Dermis blood vessel endothelial cell (primary cell): ENCODE results near the gene MYO7A. TPM values are rescaled to one million over a fixed set of nuclear protein-coding genes. Genes with fewer than 3 reads are reported as not detected.

ENCODE experiments used
- DNase-seq: peaks from one replicate; pipeline ENCODE4 v3.0.0; 2010
- total RNA-seq: library from RNA; depleted of rRNA; stranded (reverse); fragments of >200 nt; gene quantifications from 2 replicates; pipeline ENCODE4 v1.2.3, GENCODE V29; 2014

Gene MYO7A
- total RNA-seq, 1 donor from 2014 or later: 8.7 TPM

DNA sequence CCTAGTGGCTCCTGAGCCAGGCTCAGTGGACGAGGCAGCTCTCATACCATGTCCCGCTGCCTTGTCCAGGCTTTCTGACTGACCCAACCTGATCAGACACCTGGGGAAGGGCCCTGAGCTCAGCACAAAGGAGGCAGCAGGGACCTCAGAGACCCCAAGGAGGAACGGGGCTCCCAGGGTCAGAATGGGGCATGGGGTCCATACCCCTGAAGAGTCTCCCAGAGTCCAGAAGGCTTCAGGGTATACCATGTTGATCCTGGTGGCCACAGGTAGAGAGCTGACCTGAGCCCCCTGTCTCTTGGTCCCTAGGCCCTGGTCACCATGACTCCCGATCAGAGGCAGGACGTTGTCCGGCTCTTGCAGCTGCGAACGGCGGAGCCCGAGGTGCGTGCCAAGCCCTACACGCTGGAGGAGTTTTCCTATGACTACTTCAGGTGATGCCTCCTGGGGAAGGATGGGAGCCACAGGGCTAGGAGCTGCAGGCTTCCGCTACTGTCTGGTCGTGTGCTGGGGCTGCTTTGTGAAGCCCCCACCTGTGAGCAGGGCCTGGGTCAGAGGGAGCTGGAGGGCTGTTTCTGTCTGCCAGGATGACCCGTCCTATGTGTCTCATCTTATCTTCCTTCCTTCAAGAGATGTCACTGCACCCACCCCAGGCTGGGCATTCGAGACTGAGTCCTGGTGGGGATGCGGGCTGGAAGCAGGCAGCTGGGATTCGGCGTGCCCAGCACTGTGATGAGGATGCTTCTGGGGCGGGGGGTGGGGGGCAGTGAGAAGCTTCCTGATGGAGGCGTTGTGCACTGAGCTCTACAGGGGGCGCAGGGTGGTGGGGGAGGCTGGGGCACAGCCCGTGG lies 74.2 kb downstream of the MYO7A start:
- DNase-seq: no peak

DNA sequence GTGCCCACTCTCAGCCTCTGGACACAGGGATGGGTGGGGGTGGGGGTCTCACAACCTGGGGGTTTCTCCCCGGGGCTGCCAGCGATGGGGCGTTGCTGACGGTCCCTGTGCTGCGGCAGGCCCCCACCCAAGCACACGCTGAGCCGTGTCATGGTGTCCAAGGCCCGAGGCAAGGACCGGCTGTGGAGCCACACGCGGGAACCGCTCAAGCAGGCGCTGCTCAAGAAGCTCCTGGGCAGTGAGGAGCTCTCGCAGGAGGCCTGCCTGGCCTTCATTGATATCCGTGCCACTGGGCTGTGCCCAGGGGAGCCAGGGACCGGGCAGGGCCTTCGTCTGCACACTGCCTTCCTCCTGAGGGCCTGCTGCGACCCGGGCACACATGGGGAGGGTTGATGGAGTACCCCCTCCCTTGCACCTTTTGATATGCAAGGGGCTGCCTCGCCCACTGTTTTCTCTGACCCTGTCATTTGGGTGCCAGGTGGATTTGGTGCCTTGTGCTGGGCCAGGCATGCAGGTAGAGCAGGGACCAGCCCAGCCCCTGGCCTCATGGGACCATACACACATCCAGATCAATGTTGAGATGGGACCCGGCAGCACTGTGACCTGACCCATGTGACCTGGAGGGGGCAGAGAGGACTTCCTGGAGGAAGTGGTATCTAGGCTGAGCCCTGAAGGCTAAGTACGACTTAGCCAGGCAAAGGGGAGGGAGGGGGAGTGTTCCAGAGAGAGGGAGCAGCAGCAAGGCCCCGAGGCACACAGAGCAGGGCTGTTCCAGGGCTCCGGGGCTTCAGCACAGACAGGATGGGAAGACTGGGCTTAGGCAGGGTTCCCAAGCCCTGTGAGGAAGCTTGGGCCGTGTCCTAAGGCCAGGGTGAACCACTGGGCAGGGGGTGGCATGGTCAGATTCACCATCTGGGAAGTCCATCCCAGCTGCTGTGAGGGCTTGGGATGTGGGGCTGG lies 75.2 kb downstream of the MYO7A start:
- DNase-seq: no peak

DNA sequence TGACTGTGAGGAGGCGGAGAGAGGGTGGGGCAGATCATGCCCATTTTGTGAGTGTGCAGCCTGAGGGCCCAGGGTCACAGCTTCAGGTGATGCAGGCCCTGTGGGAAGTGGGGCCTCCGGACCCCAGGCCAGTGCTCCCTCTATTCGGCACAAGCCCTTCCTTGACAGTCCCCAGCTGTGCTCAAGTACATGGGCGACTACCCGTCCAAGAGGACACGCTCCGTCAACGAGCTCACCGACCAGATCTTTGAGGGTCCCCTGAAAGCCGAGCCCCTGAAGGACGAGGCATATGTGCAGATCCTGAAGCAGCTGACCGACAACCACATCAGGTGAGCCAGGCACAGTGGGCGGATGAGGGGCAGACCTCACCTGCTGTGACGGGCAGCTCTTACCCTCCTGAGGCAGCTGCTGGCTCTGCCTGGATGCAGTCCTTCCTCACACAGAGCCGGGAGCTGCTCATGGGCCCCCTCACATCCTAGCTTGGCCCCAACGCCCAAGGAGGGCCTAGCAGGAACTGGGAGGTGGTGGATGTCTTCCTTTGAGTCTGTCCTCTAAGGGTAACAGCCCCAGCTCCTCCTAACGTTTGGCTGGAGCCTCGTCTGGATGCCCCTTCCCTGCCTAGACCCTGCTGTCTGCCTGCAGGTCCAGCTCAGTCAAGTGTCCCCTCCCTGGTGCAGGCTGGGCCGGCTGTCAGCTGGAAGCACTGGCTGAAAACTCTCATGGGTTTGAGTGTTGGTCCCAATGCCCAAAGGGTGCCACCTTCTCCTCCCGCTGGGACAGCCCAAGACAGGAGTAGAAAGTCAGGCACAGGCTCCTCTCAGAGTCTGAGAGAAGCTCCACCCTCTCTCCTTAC lies 76.1 kb downstream of the MYO7A start:
- no peak for DNase-seq

DNA sequence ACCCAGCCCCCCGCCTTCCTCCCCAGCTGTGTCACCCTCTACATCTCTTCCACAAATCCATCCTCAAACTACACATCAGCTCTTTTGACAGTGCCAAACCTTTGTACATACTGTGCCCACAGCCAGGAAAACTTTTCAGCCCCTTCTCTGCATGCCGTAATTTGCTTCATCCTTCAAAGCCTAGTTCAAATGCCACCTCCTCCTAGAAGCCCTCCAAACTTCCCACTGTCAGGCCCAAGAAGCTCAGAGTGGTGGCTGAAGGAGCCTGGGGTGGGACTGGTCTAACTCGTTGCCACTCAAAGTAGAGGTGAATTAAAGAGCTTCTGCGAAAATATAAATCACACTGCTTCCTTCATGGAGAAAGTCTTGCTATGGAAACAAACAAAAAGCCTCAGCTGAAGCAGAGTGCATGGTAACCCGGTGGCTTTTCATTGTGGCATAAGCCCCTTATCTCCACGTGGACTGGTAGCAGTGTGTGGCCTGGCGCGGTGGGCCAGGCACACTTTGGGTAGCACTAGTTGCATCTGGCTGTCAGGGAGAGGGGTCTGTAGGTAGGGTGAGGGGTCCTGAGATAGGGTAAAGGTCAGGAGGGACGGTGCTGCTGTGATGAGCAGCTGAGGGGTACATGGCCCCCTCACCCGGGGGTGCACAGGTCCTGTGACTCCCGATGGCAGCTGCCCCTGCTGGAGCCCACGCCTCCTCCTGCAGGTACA lies 76.9 kb downstream of the MYO7A start:
- no peak for DNase-seq

DNA sequence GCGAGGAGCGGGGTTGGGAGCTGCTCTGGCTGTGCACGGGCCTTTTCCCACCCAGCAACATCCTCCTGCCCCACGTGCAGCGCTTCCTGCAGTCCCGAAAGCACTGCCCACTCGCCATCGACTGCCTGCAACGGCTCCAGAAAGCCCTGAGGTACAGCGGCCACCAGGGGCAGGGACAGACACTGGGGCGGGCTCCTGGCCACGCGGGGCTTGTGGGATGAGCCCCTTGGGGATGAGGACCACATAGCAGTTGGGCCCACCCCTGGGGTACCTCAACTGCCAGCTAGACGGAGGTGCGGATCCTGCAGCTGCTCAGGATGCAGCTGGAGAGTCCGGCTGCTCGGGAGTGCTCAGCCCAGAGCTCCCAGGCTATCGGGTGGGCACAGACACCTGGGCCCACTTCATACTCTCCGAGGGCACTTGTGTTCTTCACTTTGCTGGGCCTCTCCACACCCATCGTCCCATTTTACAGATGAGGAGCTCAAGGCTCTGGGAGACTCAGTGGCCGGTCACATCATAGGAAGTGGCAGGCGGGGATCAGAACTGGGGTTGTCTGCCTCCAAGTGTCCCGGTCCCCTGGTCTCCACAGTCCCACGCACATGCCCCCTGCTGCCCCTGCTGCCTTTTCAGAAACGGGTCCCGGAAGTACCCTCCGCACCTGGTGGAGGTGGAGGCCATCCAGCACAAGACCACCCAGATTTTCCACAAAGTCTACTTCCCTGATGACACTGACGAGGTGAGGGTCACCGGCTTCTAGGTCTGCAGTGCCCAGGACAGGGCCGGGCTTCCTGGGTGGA lies 77.6 kb downstream of the MYO7A start:
- DNase-seq: no peak

DNA sequence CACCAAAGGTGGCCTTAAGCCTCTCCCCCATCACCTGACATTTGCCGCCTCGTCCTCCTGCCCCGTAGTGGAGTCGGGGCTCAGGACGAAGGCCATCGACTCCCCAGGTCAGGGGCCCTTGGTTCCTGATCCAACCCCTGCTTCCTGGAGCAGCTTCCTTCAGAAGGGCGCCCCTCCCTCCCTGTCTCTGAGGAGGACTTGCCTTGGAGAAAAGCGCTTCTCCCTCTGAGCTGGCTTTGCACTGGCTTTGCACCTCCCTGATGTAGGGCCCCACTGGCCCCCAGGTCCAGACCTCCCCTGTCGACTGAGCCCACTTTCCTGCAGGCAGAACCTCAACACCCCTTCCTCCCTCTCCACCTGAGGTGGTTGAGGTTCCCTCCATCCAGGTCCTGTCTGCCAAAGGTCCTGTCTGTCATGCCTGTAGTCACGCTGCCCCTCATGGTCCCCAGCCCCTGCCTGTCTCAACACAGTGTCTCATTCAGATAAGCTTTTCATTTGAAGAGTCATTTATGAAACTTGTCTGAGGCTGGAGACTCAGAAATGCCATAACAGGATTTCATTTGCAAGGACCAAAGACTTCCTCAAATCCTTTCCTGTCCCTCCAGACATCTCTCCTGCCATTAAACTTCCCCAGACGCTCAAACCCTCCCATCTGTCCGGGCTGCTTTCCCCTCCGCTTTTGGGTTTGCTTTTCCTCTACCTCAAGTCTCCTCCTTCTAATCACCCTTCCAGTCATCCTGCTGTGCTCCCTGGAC lies 78.4 kb downstream of the MYO7A start:
- DNase-seq: no peak

DNA sequence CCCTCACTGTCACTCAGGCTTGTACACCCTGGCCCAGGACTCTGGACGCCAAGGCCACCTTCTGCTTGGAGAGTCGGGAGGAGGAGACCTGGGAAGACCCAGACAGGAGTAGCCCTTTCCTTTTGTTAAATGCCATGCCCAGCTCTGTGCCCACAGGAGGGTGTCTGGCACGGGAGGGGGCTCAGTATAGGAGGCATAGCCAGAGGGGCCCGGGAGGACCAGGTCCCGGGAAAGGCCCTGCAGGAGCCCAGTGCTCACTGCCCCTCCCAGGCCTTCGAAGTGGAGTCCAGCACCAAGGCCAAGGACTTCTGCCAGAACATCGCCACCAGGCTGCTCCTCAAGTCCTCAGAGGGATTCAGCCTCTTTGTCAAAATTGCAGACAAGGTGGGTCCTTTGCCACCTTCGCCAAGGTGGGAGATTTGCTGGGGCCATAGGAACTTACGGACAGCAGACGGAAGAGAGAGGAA lies 79.0 kb downstream of the MYO7A start:
- DNase-seq: no peak

DNA sequence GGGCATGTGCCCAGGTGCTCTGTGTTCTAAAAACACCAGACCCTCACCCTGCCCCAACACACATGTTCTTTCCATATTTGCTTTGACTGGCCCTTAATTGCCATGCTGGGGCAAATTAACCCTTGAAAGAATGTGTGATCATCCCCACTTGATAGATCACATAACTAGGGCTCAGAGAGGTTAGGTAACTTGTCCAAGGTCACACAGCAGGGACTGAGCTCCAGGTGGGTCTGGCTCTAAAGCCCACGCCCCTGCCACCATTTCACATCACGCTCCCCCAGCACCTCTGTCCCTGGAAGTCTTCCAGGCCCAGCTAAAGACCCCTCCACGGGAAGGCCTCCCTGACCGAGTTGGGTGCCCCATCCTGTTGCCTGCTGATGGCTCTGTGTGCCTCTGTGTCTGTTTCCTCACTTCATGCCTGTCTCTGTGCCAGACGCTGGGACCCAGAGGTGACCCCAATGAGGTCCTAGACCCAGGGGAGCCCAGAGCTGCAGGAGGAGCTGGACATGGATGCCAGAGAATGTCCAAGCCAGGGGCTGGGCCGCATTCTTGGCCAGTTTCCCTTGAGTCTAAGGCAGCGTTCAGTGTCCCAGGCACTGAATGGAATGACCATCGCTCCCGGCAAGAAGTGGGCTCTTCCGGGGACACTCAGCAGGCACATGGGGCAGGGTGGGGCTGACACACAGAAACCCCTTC lies 79.7 kb downstream of the MYO7A start:
- DNase-seq: no peak

DNA sequence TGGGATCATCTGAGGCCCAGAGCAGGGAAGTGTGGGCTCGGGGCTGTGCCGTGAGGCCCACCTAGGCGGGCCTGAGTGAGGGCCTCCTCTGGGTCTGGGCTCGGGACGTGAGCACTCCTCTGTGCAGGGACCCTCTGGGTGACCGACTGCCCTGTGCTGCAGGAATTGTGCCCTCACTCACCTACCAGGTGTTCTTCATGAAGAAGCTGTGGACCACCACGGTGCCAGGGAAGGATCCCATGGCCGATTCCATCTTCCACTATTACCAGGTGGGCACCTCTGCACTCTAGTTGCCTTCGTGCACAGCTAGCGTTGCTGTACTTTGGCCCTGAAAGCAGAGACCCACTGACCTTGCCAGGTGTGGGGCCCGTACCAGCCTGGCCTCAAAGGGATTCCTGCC lies 80.5 kb downstream of the MYO7A start:
- DNase-seq: no peak

DNA sequence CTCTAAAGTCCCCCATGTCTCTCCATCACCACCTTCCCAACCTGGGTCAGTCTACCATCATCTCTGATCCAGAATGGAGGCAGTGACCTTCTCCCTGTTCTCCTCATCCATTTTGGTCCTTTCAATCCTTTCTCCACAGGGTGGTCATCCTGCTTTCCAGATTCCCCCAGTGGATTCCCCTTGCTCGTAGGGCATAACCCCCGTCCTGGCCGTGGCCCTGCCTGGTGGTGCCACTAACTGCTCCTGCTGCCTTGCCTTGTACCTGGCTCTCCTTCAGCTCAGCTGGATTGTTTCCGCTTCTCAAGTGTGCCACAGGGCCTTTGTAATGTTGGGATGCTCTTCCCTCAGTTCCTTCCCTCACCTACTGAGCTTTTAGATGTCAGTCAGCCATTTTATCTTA lies 81.6 kb downstream of the MYO7A start:
- DNase-seq: no peak

DNA sequence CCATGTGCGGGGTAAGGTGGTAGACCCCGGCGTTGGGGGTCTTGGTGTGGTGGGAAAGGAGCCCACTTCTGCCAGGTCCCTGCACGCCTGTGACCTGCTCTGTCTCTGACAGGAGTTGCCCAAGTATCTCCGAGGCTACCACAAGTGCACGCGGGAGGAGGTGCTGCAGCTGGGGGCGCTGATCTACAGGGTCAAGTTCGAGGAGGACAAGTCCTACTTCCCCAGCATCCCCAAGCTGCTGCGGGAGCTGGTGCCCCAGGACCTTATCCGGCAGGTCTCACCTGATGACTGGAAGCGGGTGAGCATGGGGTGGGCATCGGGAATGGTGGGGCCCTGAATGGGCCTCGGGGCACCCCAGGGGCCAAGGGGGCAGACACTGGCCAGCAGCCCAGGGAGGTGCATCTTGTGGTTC lies 83.0 kb downstream of the MYO7A start:
- DNase-seq: no peak

DNA sequence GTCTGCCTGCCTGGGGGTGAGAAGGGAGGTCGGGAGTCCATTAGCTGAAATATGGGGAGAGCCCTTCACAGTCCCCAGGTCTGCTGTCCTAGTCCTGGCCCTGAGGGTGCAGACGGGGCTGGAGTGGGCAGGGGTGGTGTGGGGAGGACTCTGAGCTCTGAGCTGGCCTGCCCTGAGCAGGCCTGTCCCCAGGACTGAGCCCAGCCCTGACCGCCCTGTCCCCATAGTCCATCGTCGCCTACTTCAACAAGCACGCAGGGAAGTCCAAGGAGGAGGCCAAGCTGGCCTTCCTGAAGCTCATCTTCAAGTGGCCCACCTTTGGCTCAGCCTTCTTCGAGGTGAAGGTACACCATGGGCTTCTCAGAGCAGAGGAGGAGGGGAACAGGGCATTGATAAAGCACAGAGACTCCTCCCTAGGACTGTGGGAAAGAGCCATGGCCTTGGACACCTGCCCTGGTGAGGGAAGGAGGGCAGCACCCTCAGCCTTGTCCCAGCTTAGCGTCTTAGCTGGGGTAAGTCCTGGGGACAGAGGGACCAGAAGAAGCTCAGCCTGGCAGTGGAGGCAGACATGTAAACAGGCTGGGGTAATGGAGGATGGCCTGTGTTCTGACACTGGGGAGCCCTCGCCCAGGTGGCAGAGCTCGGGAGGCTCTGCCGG lies 83.7 kb downstream of the MYO7A start:
- no peak for DNase-seq

DNA sequence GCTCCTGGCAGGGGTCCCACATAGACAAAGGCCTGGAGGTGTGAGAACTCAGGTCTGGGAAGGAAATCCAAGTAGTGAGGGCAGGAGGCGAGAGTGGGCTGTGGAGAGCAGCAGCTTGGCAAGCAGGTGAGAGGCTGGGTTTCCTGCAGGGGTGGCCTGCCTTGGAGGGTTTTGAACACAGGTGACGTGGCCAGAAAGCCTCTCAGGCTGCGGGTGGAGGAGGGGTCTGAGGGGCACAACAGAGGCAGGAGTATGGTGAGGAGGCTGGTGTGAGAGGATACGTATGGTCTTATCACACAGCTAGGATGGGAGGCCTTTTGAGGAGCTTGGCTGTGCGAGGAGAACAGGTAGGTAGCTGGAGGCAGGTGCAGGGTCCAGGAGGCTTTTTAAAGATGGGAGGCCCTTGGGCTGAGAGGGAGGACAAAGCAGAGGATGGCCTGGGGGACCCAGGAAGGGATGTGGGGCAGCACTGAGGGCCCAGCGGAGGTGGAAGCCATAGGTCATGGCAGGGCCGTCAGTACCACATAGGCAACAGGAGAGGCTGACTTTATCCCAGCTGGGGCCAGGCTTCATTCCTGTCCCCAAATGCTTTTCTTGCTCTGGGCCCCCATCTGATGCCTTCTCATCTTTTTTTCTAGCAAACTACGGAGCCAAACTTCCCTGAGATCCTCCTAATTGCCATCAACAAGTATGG lies 84.4 kb downstream of the MYO7A start:
- DNase-seq: no peak

DNA sequence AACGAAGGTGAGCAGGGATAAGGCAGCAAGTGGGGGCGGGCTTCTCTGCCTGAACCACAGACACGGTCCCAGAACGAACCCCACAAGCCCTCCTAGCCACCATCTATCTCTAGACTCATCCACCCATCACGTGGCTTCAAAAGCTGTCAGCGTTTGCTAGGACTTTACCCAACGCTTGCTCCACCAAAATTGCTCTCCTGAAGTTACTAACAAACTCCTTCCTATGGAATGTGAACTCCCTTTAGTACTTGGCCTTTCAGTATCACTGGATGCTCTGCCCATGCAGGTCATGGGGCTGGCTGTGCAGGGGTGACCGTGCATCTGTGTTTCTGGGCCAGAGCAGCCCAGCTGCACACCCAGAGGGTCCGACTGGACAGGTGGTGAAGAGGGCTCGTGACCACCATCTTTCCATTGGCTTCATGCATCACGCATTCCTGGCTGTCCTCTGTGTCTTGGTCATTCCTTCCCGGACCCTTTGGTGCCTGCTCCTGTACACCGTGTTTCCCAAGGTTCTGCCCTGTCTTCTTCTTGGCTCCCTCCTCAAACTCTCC lies 85.1 kb downstream of the MYO7A start:
- no peak for DNase-seq

DNA sequence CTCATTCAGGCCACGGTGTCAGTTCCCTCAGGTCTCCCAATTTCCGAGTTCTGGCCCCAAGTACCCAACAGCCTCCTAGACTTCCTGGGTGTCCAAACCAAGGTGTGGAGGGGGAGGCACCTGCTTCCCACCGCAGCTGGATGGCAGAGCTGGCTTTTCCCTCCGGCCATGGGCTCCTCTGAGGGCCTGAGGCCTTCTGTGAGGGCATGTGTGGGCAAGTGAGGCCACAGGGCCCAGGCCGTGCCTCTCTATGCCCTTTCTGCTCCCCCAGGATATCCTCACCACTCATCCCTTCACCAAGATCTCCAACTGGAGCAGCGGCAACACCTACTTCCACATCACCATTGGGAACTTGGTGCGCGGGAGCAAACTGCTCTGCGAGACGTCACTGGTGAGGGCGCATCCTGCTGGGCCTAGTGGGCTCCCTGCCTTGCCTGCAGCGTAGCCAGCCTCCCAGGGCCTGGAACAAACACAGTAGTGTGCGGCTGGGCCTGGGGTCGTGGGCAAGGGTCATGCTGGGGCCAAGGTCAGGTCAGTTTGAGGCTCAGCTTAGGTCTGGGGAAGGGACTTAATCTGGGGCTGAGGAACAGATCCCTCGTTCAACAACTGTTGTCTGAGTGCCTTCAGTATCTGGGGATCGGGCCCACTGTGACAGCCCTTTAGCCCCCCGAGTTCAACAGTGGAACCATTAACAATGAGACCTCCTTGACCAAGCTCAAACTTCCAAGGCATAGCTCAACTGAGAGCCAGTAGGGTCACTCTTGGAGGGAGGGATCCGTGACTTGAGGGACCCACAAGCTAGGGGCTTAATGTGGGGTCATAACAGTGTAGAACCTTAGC lies 85.8 kb downstream of the MYO7A start:
- DNase-seq: no peak

DNA sequence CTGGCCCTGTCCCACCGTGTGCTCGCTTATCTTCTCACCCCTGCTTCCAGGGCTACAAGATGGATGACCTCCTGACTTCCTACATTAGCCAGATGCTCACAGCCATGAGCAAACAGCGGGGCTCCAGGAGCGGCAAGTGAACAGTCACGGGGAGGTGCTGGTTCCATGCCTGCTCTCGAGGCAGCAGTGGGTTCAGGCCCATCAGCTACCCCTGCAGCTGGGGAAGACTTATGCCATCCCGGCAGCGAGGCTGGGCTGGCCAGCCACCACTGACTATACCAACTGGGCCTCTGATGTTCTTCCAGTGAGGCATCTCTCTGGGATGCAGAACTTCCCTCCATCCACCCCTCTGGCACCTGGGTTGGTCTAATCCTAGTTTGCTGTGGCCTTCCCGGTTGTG lies 86.5 kb downstream of the MYO7A start:
- DNase-seq: no peak

DNA sequence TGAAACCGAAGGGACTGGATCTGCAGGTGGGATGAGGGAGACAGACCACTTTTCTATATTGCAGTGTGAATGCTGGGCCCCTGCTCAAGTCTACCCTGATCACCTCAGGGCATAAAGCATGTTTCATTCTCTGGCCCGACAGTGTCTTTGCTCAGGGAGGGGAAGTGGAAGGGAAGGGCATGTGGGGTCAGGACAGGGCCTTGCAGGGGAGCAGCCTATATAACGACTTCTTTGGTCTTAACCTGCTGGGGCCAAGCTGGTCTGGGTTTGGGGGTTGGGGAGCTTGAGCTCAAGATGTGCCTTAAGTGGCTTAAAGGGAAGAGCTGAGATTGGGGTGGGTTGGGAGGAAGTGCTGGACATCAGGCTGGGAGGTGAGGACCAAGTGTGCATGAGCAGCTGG lies 87.1 kb downstream of the MYO7A start:
- DNase-seq: no peak
